ENCODE results near the gene TAS1R2.
"Not testable (repeated sequence)": the region's sequence is repeated elsewhere in the genome, so short reads cannot be mapped to it uniquely, and the experiment has no call there.

TAS1R2 gene

DNA sequence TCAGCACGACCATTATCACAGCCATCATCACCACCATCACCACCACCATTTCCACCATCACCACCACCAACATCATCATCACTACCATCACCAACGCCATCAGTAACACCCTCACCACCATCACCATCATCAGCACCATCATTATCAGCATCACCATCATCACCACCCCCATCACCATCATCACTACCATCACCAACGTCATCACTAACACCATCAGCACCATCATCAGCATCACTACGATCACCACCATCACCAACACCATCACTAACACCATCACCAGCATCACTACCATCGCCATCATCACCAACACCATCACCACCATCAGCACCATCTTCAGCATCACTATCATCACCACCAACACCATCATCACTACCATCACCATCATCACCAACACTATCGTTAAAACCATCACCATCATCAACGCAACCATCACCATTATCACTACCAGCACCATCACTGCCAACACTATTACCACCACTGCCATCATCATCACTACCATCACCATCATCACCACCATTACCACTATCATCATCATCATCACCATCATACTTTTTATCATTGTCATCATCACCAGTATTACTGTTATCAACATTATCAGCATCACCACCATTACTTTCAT lies 1.3 kb downstream of the TAS1R2 start:
- no peaks in the 10 kb centered on the region for H3K4me1 ChIP-seq (ENCODE audit: control insufficient read depth, insufficient read depth, low read length)
- no peak overlapping the region for H3K4me3 ChIP-seq (ENCODE audit: low read length)
- H3K9me3 ChIP-seq (ENCODE audit: control insufficient read depth, low read length), result no peaks in the 10 kb centered on the region
- H3K36me3 ChIP-seq (ENCODE audit: control insufficient read depth, insufficient read depth, low read length), result no peaks in the 10 kb centered on the region
- H3K9ac ChIP-seq (ENCODE audit: low read length), result no peak overlapping the region
- no peaks in the 10 kb centered on the region for H3K27me3 ChIP-seq (ENCODE audit: control insufficient read depth, insufficient read depth, low read length)

DNA sequence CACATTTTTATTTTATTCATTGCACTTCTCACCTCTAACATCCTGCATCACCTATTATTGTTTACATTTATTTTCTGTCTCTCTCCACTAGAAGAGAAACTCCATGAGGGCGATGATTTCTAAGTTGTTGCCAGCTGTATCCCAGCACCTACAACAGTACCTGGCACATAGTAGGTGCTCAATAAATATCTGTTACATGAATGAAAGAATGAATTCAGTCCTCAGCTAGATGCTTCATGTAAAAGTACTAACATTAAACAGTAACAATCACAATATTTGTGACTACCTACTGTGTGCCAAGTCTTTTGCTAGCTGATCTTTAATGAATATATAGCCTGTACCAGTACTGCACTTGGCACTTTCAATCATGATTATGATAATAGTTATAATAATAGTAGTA lies 3.0 kb downstream of the TAS1R2 start:
- Histone ChIP-seq H3K36me3 (ENCODE audit: control insufficient read depth, insufficient read depth, low read length) (no peaks in the 10 kb centered on the region), H3K4me3 (ENCODE audit: low read length) (no peak overlapping the region), H3K4me1 (ENCODE audit: control insufficient read depth, insufficient read depth, low read length) (no peaks in the 10 kb centered on the region), H3K9me3 (ENCODE audit: control insufficient read depth, low read length) (no peaks in the 10 kb centered on the region), H3K9ac (ENCODE audit: low read length) (no peak overlapping the region), H3K27me3 (ENCODE audit: control insufficient read depth, insufficient read depth, low read length) (peaks cover 7% of the 10 kb centered on the region)

DNA sequence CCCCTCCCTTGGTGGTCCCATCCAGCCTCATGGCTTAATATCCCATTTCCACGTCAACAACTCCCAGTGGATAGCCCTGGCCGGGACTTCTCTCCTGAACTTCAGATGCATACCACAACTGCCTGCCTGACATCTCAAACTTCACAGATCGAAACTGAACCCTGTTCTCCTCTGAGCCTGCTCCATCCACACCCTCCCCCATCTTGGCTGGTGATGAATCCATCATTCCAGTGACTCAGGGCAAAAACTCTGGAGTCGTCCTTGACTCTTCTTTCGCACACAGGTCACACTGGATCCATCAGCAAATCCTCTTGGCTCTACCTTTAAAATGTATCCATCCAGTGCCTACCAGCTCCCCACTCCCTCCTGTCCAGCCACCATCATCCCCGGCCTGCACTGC lies 3.9 kb downstream of the TAS1R2 start:
- Histone ChIP-seq H3K4me1 (ENCODE audit: control insufficient read depth, insufficient read depth, low read length) (no peaks in the 10 kb centered on the region), H3K36me3 (ENCODE audit: control insufficient read depth, insufficient read depth, low read length) (no peaks in the 10 kb centered on the region), H3K9me3 (ENCODE audit: control insufficient read depth, low read length) (no peaks in the 10 kb centered on the region), H3K4me3 (ENCODE audit: low read length) (no peak overlapping the region), H3K27me3 (ENCODE audit: control insufficient read depth, insufficient read depth, low read length) (peaks cover 7% of the 10 kb centered on the region), H3K9ac (ENCODE audit: low read length) (no peak overlapping the region)

DNA sequence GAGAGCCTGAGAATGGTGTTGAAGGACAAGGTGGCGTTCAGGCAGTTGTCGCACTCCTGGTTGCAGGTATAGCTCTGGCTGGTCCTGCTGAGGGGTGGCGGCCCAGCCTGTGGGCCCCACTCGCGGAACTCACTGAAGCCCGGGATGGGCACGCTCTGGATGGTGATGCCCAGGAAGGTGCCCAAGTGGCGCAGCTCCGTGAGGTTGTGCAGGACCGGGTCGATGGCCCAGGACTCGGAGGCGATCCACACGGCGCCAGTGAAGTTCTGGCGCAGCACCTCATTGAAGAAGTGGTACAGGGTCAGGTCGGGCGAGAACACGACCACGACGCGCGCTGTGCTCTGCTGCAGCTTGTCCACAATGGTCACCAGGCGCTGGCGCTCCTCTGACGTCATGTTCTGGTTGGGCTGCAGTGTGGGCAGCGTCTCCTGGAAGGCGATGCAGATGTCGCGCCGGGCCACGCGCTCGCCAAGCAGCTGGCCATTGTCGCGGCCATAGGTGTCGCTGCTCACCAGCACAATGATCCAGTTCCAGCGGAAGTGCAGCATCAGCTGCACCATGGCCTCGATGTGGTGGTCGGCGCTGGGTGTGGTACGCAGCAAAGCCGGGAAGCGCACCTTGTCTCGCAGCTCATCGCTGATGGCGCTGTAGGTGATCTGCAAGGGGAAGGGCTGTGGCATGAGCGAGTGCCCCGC lies 5.0 kb downstream of the TAS1R2 start:
- peaks cover 7% of the 10 kb centered on the region for H3K27me3 ChIP-seq (ENCODE audit: control insufficient read depth, insufficient read depth, low read length)
- H3K36me3 ChIP-seq (ENCODE audit: control insufficient read depth, insufficient read depth, low read length), result no peaks in the 10 kb centered on the region
- H3K9me3 ChIP-seq (ENCODE audit: control insufficient read depth, low read length), result no peaks in the 10 kb centered on the region
- H3K4me1 ChIP-seq (ENCODE audit: control insufficient read depth, insufficient read depth, low read length), result no peaks in the 10 kb centered on the region
- no peak overlapping the region for H3K4me3 ChIP-seq (ENCODE audit: low read length)
- H3K9ac ChIP-seq (ENCODE audit: low read length), result no peak overlapping the region

DNA sequence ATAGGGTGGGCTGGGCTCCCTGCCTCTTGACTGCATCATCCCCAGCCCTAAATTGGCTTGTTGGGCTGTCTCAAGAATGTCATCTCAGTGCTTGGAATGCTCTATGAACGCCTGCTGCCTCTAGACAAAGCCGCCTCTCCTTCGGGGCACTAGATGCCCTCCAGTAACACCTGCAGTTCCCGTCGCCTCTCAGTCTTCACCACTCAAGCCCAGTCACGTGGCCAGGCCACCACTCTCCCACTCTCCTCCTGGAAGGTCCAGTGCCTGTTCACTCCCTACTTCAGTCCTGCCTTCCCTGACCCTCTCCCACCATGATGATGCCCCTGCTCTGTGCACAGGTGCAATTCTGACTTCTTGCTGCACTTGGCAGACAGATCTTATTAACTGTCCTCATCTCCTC lies 7.0 kb downstream of the TAS1R2 start:
- Histone ChIP-seq H3K27me3 (ENCODE audit: control insufficient read depth, insufficient read depth, low read length) (peaks cover 7% of the 10 kb centered on the region), H3K9ac (ENCODE audit: low read length) (no peak overlapping the region), H3K36me3 (ENCODE audit: control insufficient read depth, insufficient read depth, low read length) (no peaks in the 10 kb centered on the region), H3K4me3 (ENCODE audit: low read length) (no peak overlapping the region), H3K4me1 (ENCODE audit: control insufficient read depth, insufficient read depth, low read length) (no peaks in the 10 kb centered on the region), H3K9me3 (ENCODE audit: control insufficient read depth, low read length) (no peaks in the 10 kb centered on the region)

DNA sequence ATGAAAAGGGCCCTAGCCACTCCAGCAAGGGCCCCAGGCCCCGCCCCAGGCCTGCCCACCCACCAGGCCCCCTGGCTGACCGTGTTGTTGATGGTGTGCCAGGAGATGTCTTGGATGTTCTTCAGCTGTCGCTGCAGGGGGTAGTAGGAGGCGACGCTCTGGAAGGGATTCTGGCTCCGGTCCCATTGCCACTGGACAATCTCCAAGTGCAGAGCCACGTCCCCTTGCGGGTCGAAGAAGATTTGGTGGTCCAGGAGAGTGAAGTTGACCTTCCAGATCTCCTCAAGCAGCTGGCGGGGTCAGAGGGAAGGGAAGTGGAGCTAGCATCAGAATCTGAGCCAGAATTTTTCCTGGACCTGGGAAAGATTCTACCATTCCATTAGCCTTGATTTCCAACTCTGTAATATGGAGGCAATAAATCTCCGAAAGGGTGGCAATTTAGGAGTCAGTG lies 10.2 kb downstream of the TAS1R2 start:
- no peak overlapping the region for H3K9ac ChIP-seq (ENCODE audit: low read length)

DNA sequence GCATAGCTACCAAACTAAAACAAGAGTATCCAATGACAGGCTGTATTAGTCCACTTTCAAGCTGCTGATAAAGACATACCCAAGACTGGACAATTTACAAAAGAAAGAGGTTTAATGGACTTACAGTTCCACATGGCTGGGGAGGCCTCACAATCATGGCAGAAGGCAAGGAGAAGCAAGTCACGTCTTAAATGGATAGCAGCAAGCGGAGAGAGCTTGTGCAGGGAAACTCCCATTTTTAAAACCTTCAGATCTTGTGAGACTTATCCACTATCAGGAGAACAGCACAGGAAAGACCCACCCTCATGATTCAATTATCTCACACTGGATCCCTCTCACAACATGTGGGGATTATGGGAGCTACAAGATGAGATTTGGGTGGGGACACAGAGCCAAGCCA lies 11.7 kb downstream of the TAS1R2 start:
- H3K27me3 ChIP-seq (ENCODE audit: control insufficient read depth, insufficient read depth, low read length); H3K4me1 ChIP-seq (ENCODE audit: control insufficient read depth, insufficient read depth, low read length); H3K4me3 ChIP-seq (ENCODE audit: low read length): not testable (repeated sequence)

More for the DNA sequence above, 10.2 kb downstream of the TAS1R2 start:
- no peaks in the 10 kb centered on the region for H3K4me1 ChIP-seq (ENCODE audit: control insufficient read depth, insufficient read depth, low read length)
- peaks cover 7% of the 10 kb centered on the region for H3K27me3 ChIP-seq (ENCODE audit: control insufficient read depth, insufficient read depth, low read length)
- H3K9me3 ChIP-seq (ENCODE audit: control insufficient read depth, low read length), result no peaks in the 10 kb centered on the region
- no peak overlapping the region for H3K4me3 ChIP-seq (ENCODE audit: low read length)
- no peaks in the 10 kb centered on the region for H3K36me3 ChIP-seq (ENCODE audit: control insufficient read depth, insufficient read depth, low read length)

DNA sequence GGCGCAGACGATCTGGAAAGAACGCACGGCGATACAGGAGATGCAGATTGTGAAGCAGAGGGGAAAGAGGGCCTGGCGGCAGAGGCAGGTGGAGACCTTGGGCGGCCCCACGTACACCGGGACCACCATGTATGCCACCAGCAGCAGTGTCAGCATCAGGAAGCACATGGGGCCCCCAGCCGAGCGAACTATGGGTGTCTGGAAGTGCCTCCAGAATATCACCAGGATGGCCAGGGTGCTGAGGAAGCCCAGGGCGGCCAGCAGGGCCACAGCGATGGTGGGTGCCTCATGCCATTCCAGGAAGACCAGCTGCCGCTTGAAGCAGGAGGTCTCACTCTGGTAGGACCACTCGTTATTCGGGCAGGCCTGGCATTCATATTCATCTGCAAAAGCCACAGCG lies 19.3 kb downstream of the TAS1R2 start:
- H3K27me3 ChIP-seq (ENCODE audit: control insufficient read depth, insufficient read depth, low read length), result peaks cover 5% of the 10 kb centered on the region
- no peak overlapping the region for H3K4me3 ChIP-seq (ENCODE audit: low read length)

More for the DNA sequence above, 11.7 kb downstream of the TAS1R2 start:
- not testable (repeated sequence) for H3K9ac ChIP-seq (ENCODE audit: low read length); H3K36me3 ChIP-seq (ENCODE audit: control insufficient read depth, insufficient read depth, low read length); H3K9me3 ChIP-seq (ENCODE audit: control insufficient read depth, low read length)

DNA sequence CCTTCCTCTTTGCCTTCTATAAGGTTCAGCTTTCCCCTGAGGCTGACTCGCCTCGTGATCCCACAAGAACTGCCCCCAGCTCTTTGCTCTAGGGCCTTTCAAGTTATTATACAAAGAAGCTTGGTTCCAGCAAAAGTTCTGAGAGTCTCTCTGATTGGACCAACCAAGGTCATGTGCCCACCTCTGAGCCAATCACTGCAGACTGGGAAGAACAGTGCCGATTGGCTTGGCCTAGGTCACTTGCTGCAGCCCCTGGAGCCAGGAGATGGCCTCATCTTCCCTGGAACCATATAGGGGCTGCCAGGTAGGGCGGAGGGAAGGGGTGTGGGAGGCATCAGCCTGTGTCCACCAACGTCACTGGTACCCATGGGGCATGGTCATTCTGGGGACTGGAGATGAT lies 22.8 kb downstream of the TAS1R2 start:
- Histone ChIP-seq H3K27me3 (ENCODE audit: control insufficient read depth, insufficient read depth, low read length) (peaks cover 11% of the 10 kb centered on the region), H3K36me3 (ENCODE audit: control insufficient read depth, insufficient read depth, low read length) (no peaks in the 10 kb centered on the region)

More for the DNA sequence above, 19.3 kb downstream of the TAS1R2 start:
- Histone ChIP-seq H3K9me3 (ENCODE audit: control insufficient read depth, low read length) (no peaks in the 10 kb centered on the region), H3K4me1 (ENCODE audit: control insufficient read depth, insufficient read depth, low read length) (no peaks in the 10 kb centered on the region), H3K9ac (ENCODE audit: low read length) (no peak overlapping the region), H3K36me3 (ENCODE audit: control insufficient read depth, insufficient read depth, low read length) (no peaks in the 10 kb centered on the region)

DNA sequence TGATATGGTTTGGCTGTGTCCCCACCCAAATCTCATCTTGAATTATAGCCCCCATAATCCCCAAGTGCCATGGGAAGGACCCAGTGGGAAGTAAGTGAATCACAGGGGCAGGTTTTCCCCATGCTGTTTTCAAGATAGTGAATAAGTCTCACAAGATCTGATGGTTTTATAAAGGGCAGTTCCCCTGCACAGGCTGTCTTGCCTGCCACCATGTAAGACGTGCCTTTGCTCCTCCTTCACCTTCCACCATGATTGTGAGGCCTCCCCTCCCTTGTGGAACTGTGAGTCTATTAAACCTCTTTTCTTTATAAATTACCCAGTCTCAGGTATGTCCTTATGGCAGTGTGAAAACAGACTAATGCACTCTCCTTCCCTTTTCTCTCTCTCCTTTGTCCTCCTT lies 27.1 kb downstream of the TAS1R2 start:
- peaks cover 11% of the 10 kb centered on the region for H3K27me3 ChIP-seq (ENCODE audit: control insufficient read depth, insufficient read depth, low read length)
- not testable (repeated sequence) for H3K9me3 ChIP-seq (ENCODE audit: control insufficient read depth, low read length); H3K9ac ChIP-seq (ENCODE audit: low read length); H3K4me3 ChIP-seq (ENCODE audit: low read length); H3K36me3 ChIP-seq (ENCODE audit: control insufficient read depth, insufficient read depth, low read length); H3K4me1 ChIP-seq (ENCODE audit: control insufficient read depth, insufficient read depth, low read length)

More for the DNA sequence above, 22.8 kb downstream of the TAS1R2 start:
- Histone ChIP-seq H3K9ac (ENCODE audit: low read length) (no peak overlapping the region), H3K4me3 (ENCODE audit: low read length) (no peak overlapping the region), H3K9me3 (ENCODE audit: control insufficient read depth, low read length) (no peaks in the 10 kb centered on the region), H3K4me1 (ENCODE audit: control insufficient read depth, insufficient read depth, low read length) (no peaks in the 10 kb centered on the region)

DNA sequence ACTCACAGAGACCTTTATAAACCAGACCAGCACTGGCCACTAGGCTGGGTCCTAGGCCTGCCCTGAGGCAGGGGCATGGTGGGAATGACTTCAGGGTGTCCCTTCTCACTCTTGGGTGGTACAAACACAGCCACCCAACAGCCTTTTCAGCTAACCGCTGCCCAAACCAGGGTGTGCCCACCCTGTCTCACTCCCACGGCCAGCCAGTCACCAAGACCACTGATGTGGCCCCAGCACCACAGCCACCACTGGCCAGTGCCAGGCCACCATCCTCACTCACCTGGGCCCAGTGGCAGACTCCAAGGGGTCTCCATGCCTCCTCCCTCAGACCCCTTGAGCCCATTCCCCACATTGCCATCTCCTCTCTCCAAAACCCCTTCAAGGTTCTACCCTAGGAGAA lies 27.8 kb downstream of the TAS1R2 start:
- Histone ChIP-seq H3K4me1 (ENCODE audit: control insufficient read depth, insufficient read depth, low read length) (no peaks in the 10 kb centered on the region), H3K4me3 (ENCODE audit: low read length) (no peak overlapping the region), H3K9ac (ENCODE audit: low read length) (no peak overlapping the region), H3K9me3 (ENCODE audit: control insufficient read depth, low read length) (no peaks in the 10 kb centered on the region), H3K36me3 (ENCODE audit: control insufficient read depth, insufficient read depth, low read length) (no peaks in the 10 kb centered on the region), H3K27me3 (ENCODE audit: control insufficient read depth, insufficient read depth, low read length) (peaks cover 11% of the 10 kb centered on the region)

DNA sequence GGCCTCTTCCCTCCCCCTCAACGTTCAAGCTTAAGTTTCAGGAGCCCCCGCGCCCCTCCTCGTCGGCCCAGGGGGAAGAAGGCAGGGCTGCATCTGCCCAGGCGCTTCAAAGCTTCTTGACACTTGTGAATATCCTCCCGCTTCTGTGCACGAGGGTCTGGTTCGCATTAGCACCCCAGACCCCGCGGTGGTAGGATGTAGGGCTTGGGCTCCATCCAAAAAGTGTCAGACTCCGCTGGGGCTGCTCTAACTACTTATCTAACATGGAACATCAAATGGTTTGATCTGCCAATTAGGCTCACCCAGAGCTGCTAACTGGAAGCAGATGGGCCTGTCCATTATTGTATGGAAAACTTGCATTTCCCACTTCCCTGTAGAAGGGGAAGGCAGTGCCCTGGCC lies 28.9 kb downstream of the TAS1R2 start:
- no peaks in the 10 kb centered on the region for H3K9me3 ChIP-seq (ENCODE audit: control insufficient read depth, low read length)
- H3K4me1 ChIP-seq (ENCODE audit: control insufficient read depth, insufficient read depth, low read length), result no peaks in the 10 kb centered on the region
- no peaks in the 10 kb centered on the region for H3K36me3 ChIP-seq (ENCODE audit: control insufficient read depth, insufficient read depth, low read length)
- peaks cover 10% of the 10 kb centered on the region for H3K27me3 ChIP-seq (ENCODE audit: control insufficient read depth, insufficient read depth, low read length)
- H3K4me3 ChIP-seq (ENCODE audit: low read length), result no peak overlapping the region
- no peak overlapping the region for H3K9ac ChIP-seq (ENCODE audit: low read length)

Data from mucosa of stomach (tissue), 1 donor.